K562 (cell line): Measurements from ENCODE around the gene OVOL2. TPM values are rescaled to one million over a fixed set of nuclear protein-coding genes. Genes with fewer than 3 reads are reported as not detected.

Experiments
- ATAC-seq: fragments of 200-7000 bp; cut with Tn5 transposase; 3 replicates; pipeline ENCODE4 v1.9.1; 2020; ENCODE audit warnings: moderate library complexity
- BruUV-seq: library from RNA; stranded (reverse); fragments of 400-500 nt; replicated peaks from 2 replicates; lab custom pipeline; 2021; lab: Mats Ljungman, UMichigan
- CTCF ChIA-PET: fragments of 300-600 bp; formaldehyde crosslinking; extraction: SDS; loops from one replicate; lab custom pipeline; 2021; ENCODE audit warnings: low intra/inter-chr PET ratio; lab: Yijun Ruan, JAX
- POLR2A ChIA-PET: fragments of 300-600, 350-650 bp; sonication (Branson Sonifier 250); formaldehyde crosslinking; extraction: SDS; loops from one replicate; lab custom pipeline; 2021; ENCODE audit warnings: antibody characterized with exemption, inconsistent platforms; lab: Yijun Ruan, JAX
- DNase-seq, 4 experiments: peaks; one replicate each; pipeline versions ENCODE4 v3.0.0 to v3.0.0-alpha.2; 2011 to 2018; ENCODE audit warnings: low spot score in 3 of 4, mixed read lengths in 3 of 4; ENCODE audit errors: extremely low read depth in 1 of 4
- FAIRE-seq: peaks from 2 replicates; lab custom pipeline; 2011; peaks lifted over from hg19 to GRCh38; lab: Jason Lieb, UNC
- H2AFZ ChIP-seq: 2 replicates; pipeline ENCODE4 v1.6.0; 2011; ENCODE audit warnings: low read depth, low read length, control low read depth, inconsistent platforms
- H3K27ac ChIP-seq: fragments of 200-600 bp; 3 replicates; pipeline ENCODE4 v1.8.0; 2011; ENCODE audit warnings: low read depth, mild to moderate bottlenecking, control low read depth, inconsistent platforms, low read length, moderate library complexity, mixed read lengths; ENCODE audit errors: extremely low read depth
- H3K27me3 ChIP-seq, 2 experiments: fragments of 300-600 bp in 1 of 2; 2 replicates in 1 of 2; 3 replicates in 1 of 2; pipeline versions ENCODE4 v1.6.0 to v1.8.0; 2011; ENCODE audit warnings: inconsistent platforms in 2 of 2, low read length in 2 of 2, mild to moderate bottlenecking in 1 of 2, mixed read lengths in 1 of 2, moderate library complexity in 1 of 2; ENCODE audit not compliant: control insufficient read depth in 2 of 2, insufficient read depth in 2 of 2
- H3K36me3 ChIP-seq: fragments of 300-600 bp; 3 replicates; pipeline ENCODE4 v1.8.0; 2011; ENCODE audit warnings: mild to moderate bottlenecking, low read length, inconsistent platforms; ENCODE audit not compliant: control insufficient read depth, insufficient read depth
- H3K4me1 ChIP-seq, 2 experiments: fragments of 200-600 bp in 1 of 2; replicated peaks in 1 of 2; 2 replicates in 1 of 2; 3 replicates in 1 of 2; pipeline versions ENCODE4 v1.5.1 to v1.8.0; 2011; ENCODE audit warnings: inconsistent platforms in 2 of 2, low read length in 2 of 2, mild to moderate bottlenecking in 1 of 2, mixed read lengths in 1 of 2, moderate library complexity in 1 of 2; ENCODE audit not compliant: control insufficient read depth in 2 of 2, insufficient read depth in 2 of 2
- H3K4me2 ChIP-seq: 2 replicates; pipeline ENCODE4 v1.6.1; 2011; ENCODE audit warnings: low read length, control low read depth, inconsistent platforms, mixed read lengths; ENCODE audit not compliant: insufficient read depth
- H3K4me3 ChIP-seq: fragments of 200-600 bp; sonication (generic), shearing (Covaris generic); 2 replicates; pipeline ENCODE4 v1.5.1; 2016; ENCODE audit warnings: control low read depth, inconsistent platforms
- H3K79me2 ChIP-seq: fragments of 200-600 bp; 3 replicates; pipeline ENCODE4 v1.8.0; 2011; ENCODE audit warnings: low read length, inconsistent platforms; ENCODE audit not compliant: control insufficient read depth, insufficient read depth
- H3K9ac ChIP-seq, 2 experiments: 2 replicates each; pipeline versions ENCODE4 v1.6.0 to v1.6.1; 2011; ENCODE audit warnings: low read depth in 2 of 2, low read length in 2 of 2, control low read depth in 1 of 2, inconsistent platforms in 1 of 2, mild to moderate bottlenecking in 1 of 2, mixed read lengths in 1 of 2; ENCODE audit not compliant: insufficient read depth in 1 of 2
- H3K9me1 ChIP-seq: one replicate; pipeline ENCODE4 v1.6.0; 2011; ENCODE audit warnings: inconsistent platforms, mild to moderate bottlenecking, low read length, moderate library complexity; ENCODE audit not compliant: control insufficient read depth, insufficient read depth
- H3K9me3 ChIP-seq: replicated peaks from 2 replicates; pipeline ENCODE4 v1.5.1; 2011; ENCODE audit warnings: low read depth, low read length, inconsistent platforms; ENCODE audit not compliant: control insufficient read depth, insufficient read depth
- H4K20me1 ChIP-seq: replicated peaks from 2 replicates; pipeline ENCODE4 v1.6.1; 2011; ENCODE audit warnings: low read length, inconsistent platforms, mixed read lengths; ENCODE audit not compliant: control insufficient read depth, insufficient read depth
- FIP1L1 ChIP-seq: fragments of 200-400 bp; formaldehyde crosslinking; IDR thresholded peaks from 2 replicates; pipeline ENCODE4 v1.6.1; 2018; ENCODE audit warnings: mild to moderate bottlenecking, low read depth, low read length; ENCODE audit not compliant: poor library complexity, severe bottlenecking
- FOS ChIP-seq: IDR thresholded peaks from 3 replicates; pipeline ENCODE4 v1.6.1; 2011; ENCODE audit not compliant: insufficient read length; ENCODE audit errors: extremely low read depth
- GABPB2 ChIP-seq: fragments of 250-450 bp; sonication (Bioruptor Pico); conservative IDR thresholded peaks from 2 replicates; pipeline ENCODE4 v1.5.1; 2021; ENCODE audit warnings: mild to moderate bottlenecking
- KDM4B ChIP-seq, 2 experiments: fragments of 450-650 bp in 1 of 2; sonication (generic) in 1 of 2; IDR thresholded peaks; 2 replicates each; pipeline ENCODE4 v1.6.1; 2016 to 2017; ENCODE audit warnings: borderline replicate concordance in 2 of 2, antibody characterized with exemption in 1 of 2, low read depth in 1 of 2, mild to moderate bottlenecking in 1 of 2
- KDM5B ChIP-seq: fragments of 200-600 bp; sonication (generic); IDR thresholded peaks from 2 replicates; pipeline ENCODE4 v1.6.1; 2012; ENCODE audit warnings: low read depth, mild to moderate bottlenecking, moderate library complexity, low read length, control low read depth, inconsistent platforms; ENCODE audit not compliant: insufficient replicate concordance
- PHB ChIP-seq: fragments of 250-450 bp; sonication (Bioruptor Pico); IDR thresholded peaks from 2 replicates; pipeline ENCODE4 v1.5.0; 2021
- POLR3A ChIP-seq: IDR thresholded peaks from 2 replicates; pipeline ENCODE4 v1.6.1; 2011; ENCODE audit warnings: borderline replicate concordance, mild to moderate bottlenecking, moderate library complexity; ENCODE audit not compliant: insufficient read length, insufficient read depth; ENCODE audit errors: extremely low read depth
- RFX1 ChIP-seq: fragments of 450-650 bp; IDR thresholded peaks from 2 replicates; pipeline ENCODE4 v1.6.1; 2016; ENCODE audit warnings: mild to moderate bottlenecking, moderate library complexity
- TCF7L2 ChIP-seq: fragments of 150-350 bp; IDR thresholded peaks from 2 replicates; pipeline ENCODE4 v1.6.1; 2016; ENCODE audit warnings: low read depth, mild to moderate bottlenecking, low read length, moderate library complexity
- ZBTB1 ChIP-seq: sonication (generic); formaldehyde crosslinking; IDR thresholded peaks from 2 replicates; pipeline ENCODE4 v1.8.1; 2023; ENCODE audit warnings: missing genetic modification reagents, low read depth, mild to moderate bottlenecking, borderline replicate concordance
- ZNF217 ChIP-seq: sonication (generic); formaldehyde crosslinking; IDR thresholded peaks from 2 replicates; pipeline ENCODE4 v1.8.0; 2022; ENCODE audit warnings: mild to moderate bottlenecking, missing genetic modification reagents
- ZNF436 ChIP-seq: fragments of 250-450, 450-650 bp; sonication (Bioruptor Pico); formaldehyde crosslinking; IDR thresholded peaks from 2 replicates; pipeline ENCODE4 v1.7.0; 2020; ENCODE audit warnings: mild to moderate bottlenecking
- WGBS: fragments of 100-300 bp; shearing (Covaris generic); methylation state at CpG from one replicate; pipeline ENCODE4 v1.1.6; 2016; ENCODE audit warnings: low coverage, mixed read lengths; ENCODE audit not compliant: insufficient coverage; ENCODE audit errors: missing lambda C conversion rate; 5-methylcytosine and 5-hydroxymethylcytosine counted together
- in situ Hi-C: fragments of 300-500 bp; cut with MboI; formaldehyde crosslinking; loops from 4 replicates; pipeline ENCODE4 v1.15.0; 2018; ENCODE audit warnings: inconsistent platforms, mixed read lengths
- intact Hi-C: fragments of 100-400 bp; cut with micrococcal nuclease; formaldehyde crosslinking; loops from 2 replicates; pipeline ENCODE4 v1.14.2; 2022
- polyA plus RNA-seq, 8 experiments: library from polyadenylated mRNA; depleted of rRNA in 4 of 8; stranded (reverse) in 5 of 8; unstranded in 3 of 8; fragments of >200 nt; fragmentation: Nextera tagmentation in 2 of 8; fragmentation: Illumina TruSeq in 1 of 8; extraction: Ambion mirVana in 2 of 8; extraction: Trizol in 1 of 8; gene quantifications; 2 replicates each; pipeline versions ENCODE4 v1.2.1 to v1.2.3, GENCODE V29; 2011 to 2014; ENCODE audit warnings: inconsistent platforms in 1 of 8, missing spikeins in 1 of 8
- total RNA-seq, 7 experiments: library from RNA; depleted of rRNA in 6 of 7; stranded (reverse); fragments of >200 nt in 6 of 7; fragmentation: Illumina TruSeq in 2 of 7; extraction: Trizol in 2 of 7; gene quantifications; 2 replicates each; pipeline versions ENCODE4 v1.2.1 to v1.2.3, GENCODE V29; 2011 to 2021; ENCODE audit warnings: low replicate concordance in 1 of 7
- TF ChIP-seq, protein P1 (sequence below): fragments of 450-650 bp; formaldehyde crosslinking; conservative IDR thresholded peaks from 2 replicates; pipeline ENCODE4 v1.4.0; 2022; ENCODE audit warnings: mild to moderate bottlenecking, missing genetic modification characterization
- TF ChIP-seq, protein P2 (sequence below): sonication (generic); formaldehyde crosslinking; IDR thresholded peaks from 2 replicates; pipeline ENCODE4 v1.9.0; 2022; ENCODE audit warnings: mild to moderate bottlenecking, missing genetic modification reagents
- TF ChIP-seq, protein P3 (sequence below): sonication (generic); formaldehyde crosslinking; IDR thresholded peaks from 2 replicates; pipeline ENCODE4 v1.8.0; 2022; ENCODE audit warnings: mild to moderate bottlenecking, missing genetic modification reagents, borderline replicate concordance

OVOL2 gene
- total and polyA plus RNA-seq, 9 of the 15 experiments (the other 6 are each of a cell fraction or from before 2014, with no cell fraction given): not detected

DNA sequence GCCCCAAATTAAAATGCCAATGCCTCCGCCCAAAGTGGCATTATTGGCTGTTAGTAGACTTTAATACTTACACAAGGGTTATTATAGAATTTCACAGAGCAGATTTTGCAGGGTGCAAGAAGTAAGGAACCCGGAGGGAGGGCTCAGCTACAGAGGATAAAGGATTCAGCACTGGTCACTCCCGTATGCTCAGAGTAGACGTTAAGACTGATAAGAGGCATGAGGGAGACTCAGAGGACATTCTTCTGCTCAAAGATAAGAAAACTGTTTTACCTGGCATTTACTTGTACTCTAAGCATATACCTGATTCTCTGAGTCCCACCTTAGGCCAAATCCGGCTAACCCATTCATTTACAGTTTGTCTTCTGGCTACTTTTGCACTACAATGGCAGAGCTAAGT is 36.5 kb upstream of the OVOL2 start:
- H3K4me3 ChIP-seq: no peak overlapping the region
- POLR2A ChIA-PET: no interaction called here
- ATAC-seq (no peak), FAIRE-seq (no peak), DNase-seq (no peak)
- in situ Hi-C loops: no loop called here
- CTCF ChIA-PET: no interaction called here
- no peak overlapping the region for H3K27ac ChIP-seq
- no peak overlapping the region for H3K9ac ChIP-seq
- H3K36me3 ChIP-seq: no peaks in the 10 kb centered on the region
- H3K27me3 ChIP-seq: peaks cover 7 to 38% of the 10 kb centered on the region in 2 experiments; a peak in 4 of 5 replicates
- WGBS: 0% methylated on average over 5 of the region's 5 CpGs
- no peak overlapping the region for H2AFZ ChIP-seq
- no peaks in the 10 kb centered on the region; a peak in 2 of 5 replicates for H3K4me1 ChIP-seq
- no peak overlapping the region for H3K4me2 ChIP-seq
- H3K79me2 ChIP-seq: no peaks in the 10 kb centered on the region
- BruUV-seq: no TSS peak
- no peaks in the 10 kb centered on the region for H3K9me1 ChIP-seq
- TF ChIP-seq PHB (CRISPR knock-in tag) (no peak), FOS (no peak), ZNF217 (CRISPR knock-in tag) (no peak), POLR3A (no peak), KDM4B (IDR thresholded peaks at IDR 0.05; ENCODE audit: borderline replicate concordance in 2 of 2, low read depth in 1 of 2) (no peak), FIP1L1 (no peak), ZNF436 (no peak), KDM5B (no peak), GABPB2 (CRISPR knock-in tag) (no peak), ZBTB1 (no peak), RFX1 (no peak), TCF7L2 (no peak)
- TF ChIP-seq, protein P1, sequence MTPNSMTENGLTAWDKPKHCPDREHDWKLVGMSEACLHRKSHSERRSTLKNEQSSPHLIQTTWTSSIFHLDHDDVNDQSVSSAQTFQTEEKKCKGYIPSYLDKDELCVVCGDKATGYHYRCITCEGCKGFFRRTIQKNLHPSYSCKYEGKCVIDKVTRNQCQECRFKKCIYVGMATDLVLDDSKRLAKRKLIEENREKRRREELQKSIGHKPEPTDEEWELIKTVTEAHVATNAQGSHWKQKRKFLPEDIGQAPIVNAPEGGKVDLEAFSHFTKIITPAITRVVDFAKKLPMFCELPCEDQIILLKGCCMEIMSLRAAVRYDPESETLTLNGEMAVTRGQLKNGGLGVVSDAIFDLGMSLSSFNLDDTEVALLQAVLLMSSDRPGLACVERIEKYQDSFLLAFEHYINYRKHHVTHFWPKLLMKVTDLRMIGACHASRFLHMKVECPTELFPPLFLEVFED (CRISPR knock-in tag): no peak
- TF ChIP-seq, protein P2, sequence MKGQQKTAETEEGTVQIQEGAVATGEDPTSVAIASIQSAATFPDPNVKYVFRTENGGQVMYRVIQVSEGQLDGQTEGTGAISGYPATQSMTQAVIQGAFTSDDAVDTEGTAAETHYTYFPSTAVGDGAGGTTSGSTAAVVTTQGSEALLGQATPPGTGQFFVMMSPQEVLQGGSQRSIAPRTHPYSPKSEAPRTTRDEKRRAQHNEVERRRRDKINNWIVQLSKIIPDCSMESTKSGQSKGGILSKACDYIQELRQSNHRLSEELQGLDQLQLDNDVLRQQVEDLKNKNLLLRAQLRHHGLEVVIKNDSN (CRISPR knock-in tag): no peak
- TF ChIP-seq, protein P3, sequence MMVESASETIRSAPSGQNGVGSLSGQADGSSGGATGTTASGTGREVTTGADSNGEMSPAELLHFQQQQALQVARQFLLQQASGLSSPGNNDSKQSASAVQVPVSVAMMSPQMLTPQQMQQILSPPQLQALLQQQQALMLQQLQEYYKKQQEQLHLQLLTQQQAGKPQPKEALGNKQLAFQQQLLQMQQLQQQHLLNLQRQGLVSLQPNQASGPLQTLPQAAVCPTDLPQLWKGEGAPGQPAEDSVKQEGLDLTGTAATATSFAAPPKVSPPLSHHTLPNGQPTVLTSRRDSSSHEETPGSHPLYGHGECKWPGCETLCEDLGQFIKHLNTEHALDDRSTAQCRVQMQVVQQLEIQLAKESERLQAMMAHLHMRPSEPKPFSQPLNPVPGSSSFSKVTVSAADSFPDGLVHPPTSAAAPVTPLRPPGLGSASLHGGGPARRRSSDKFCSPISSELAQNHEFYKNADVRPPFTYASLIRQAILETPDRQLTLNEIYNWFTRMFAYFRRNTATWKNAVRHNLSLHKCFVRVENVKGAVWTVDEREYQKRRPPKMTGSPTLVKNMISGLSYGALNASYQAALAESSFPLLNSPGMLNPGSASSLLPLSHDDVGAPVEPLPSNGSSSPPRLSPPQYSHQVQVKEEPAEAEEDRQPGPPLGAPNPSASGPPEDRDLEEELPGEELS (CRISPR knock-in tag): no peak
- intact Hi-C loops: no loop called here
- no peaks in the 10 kb centered on the region for H4K20me1 ChIP-seq
- no peaks in the 10 kb centered on the region for H3K9me3 ChIP-seq
